GM19467 (cell line): ENCODE results near the gene GADD45GIP1.
"Not testable (repeated sequence)": the region's sequence is repeated elsewhere in the genome, so short reads cannot be mapped to it uniquely, and the experiment has no call there.

Source experiments
- ATAC-seq: cut with Tn5 transposase; IDR thresholded peaks from one replicate; pipeline ENCODE4 v1.9.1; 2021; ENCODE audit warnings: mild to moderate bottlenecking, moderate library complexity; ENCODE audit not compliant: unreplicated experiment

The GADD45GIP1 gene

GRCh38 chr19:12965017-12965811 is 8.2 kb upstream of the GADD45GIP1 start:
- peak; percentile 61 for ATAC-seq

GRCh38 chr19:12959481-12959880 is 2.5 kb upstream of the GADD45GIP1 start:
- no peak for ATAC-seq

DNA sequence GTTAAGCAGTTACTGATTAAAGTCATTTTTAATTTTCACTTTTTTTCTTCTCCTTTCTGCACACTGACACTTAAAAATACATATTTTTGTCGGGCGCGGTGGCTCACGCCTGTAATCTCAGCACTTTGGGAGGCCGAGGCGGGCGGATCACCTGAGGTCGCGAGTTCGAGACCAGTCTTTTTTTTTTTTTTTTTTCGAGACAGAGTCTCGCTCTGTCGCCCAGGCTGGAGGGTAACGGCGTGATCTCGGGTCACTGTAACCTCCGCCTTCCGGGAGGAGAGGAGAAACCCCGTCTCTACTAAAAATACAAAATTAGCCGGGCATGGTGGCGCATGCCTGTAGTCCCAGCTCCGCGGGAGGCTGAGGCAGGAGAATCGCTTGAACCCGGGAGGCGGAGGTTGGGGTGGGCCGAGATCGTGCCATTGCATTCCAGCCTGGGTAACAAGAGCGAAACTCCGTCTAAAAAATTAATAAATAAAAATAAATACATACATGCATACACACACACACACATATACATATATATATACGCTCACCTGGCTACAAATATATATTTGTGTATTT is 448 bp upstream of the GADD45GIP1 start:
- ATAC-seq: not testable (repeated sequence)

- ATAC-seq: no peak
Measured at GRCh38 chr19:12955996-12956395, 1.0 kb downstream of the GADD45GIP1 start.

- not testable (repeated sequence) for ATAC-seq
Measured at GRCh38 chr19:12955575-12955974, 1.4 kb downstream of the GADD45GIP1 start.

DNA sequence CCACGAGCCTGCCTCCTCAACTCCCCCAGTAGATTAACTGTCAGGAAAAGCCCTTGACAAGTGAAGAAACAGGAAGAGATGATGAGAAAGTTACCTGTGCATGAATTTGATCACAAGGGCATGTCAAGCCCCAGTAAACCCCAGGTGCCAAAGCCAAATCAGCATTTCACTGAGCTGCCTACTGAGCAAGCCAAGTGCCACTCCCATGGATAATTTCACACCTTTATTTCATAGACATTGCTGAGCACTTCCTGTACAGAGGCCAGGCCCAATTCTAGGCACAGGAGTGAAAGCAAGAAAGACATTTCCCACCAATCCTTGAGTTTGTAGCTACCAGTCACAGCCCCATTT is 2.4 kb downstream of the GADD45GIP1 start:
- ATAC-seq: no peak

GRCh38 chr19:12953799-12954611 is 3.0 kb downstream of the GADD45GIP1 start:
- ATAC-seq: no peak

DNA sequence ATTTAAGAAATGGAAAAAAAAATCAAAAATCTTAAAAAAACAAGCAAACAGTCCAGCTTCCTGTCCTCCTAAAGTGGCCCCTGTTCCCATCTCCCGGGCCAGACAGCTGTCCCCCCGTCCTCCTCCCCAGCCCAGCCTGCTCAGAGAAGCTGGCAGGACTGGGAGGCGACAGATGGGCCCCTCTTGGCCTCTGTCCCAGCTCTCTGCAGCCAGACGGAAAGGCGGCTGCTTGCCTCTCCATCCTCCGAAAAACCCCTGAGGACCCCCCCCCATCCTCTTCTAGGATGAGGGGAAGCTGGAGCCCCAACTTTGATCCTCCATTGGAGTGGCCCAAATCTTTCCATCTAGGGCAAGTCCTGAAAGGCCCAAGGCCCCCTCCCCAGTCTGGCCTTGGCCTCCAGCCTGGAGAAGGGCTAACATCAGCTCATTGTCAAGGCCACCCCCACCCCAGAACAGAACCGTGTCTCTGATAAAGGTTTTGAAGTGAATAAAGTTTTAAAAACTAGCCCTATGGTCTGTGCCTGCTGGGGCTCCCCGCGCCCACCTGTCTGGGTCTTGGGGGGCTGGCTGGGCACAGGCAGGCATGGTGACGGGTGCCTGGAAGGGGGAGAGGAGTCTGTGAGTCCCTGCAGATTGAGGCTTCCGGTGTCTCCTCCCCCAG is 3.8 kb downstream of the GADD45GIP1 start:
- no peak for ATAC-seq

DNA sequence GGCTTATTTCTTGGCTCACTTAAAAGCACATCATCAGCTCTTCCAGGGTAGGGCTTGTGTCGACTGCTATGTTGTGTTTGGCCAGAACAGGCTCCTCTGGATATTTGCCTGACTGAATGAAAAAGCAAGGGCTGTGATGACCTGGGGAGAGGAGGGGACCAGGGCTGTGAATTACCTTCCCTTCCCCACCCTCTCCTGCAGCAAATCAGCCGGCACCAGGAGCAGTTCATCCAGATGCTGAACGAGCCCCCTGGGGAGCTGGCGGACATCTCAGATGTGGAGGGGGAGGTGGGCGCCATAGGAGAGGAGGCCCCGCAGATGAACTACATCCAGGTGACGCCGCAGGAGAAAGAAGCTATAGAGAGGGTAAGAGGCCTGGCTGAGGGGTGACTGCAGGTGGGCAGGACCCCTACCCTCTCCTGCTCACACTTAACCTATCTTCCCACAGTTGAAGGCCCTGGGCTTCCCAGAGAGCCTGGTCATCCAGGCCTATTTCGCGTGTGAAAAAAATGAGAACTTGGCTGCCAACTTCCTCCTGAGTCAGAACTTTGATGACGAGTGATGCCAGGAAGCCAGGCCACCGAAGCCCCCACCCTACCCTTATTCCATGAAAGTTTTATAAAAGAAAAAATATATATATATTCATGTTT is 4.4 kb downstream of the GADD45GIP1 start:
- no peak for ATAC-seq

- not testable (repeated sequence) for ATAC-seq
Measured at GRCh38 chr19:12952050-12952449, 5.0 kb downstream of the GADD45GIP1 start.

GRCh38 chr19:12949363-12950283 is 7.4 kb downstream of the GADD45GIP1 start:
- no peak for ATAC-seq

- ATAC-seq: no peak
Measured at GRCh38 chr19:12948612-12949362, 8.2 kb downstream of the GADD45GIP1 start.

GRCh38 chr19:12947702-12948611 is 9.1 kb downstream of the GADD45GIP1 start:
- no peak for ATAC-seq

DNA sequence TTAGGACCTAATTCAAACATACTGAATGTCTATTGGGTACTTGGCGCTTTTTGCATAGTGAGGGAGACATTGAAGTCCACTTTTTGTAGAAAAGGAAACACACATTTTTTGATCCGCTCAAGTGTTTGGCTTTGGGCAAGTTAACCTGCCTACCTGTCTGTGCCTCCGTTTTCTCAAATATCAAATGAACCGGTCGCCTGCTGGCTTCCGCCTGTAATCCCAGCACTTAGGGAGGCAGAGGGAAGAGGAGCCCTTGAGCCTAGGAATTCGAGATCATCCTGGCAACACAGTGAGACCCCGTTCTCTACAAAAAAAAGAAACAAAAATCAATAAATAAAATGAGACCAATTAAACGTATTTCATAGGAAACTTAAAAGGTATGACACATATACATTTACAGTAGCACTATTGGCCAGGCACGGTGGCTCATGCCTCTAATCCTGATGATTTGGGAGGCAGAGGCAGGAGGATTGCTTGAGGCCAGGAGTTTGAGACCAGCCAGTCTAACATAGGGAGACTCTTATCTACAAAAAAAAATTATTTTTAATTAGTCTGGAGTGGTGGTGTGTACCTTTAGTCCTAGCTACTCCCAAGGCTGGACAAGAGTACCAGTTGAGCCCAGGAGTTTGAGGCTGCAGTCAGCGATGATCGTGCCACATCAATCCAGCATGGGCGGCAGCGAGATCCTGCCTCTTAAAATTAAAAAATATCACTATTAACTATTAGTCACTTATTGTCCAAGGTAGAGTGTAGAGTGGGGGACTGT is 10.1 kb downstream of the GADD45GIP1 start:
- no peak for ATAC-seq

DNA sequence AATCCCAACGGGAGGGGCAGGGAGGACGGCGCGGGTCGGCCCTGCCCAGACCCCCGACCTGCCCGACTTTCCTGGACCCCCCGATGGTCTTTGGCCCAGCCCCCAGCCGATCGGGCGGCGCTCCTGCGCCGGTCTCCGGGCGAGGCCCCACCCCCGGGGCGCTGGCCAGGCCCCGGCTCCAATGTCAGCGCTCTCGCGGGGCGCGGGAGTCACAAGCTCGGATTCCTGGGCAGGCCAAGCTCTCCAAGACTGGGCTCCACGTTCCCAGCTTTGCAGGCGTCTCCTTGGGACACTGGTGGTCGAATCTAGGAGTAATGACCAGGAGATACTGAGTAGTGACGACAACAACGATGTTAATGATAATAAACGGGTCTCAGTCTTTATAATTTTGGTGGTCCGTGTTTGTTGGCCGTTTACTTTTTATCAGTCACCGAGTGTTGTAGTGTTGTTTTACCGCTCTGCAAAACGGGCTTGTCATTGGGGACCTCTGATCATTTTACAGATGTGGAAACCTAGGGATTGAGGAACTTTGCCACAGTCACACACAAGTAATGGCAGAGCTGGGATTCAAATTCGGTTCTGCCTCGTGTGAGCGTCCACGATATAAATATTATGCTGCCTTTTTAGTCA is 10.8 kb downstream of the GADD45GIP1 start:
- peak; percentile 17 for ATAC-seq

DNA sequence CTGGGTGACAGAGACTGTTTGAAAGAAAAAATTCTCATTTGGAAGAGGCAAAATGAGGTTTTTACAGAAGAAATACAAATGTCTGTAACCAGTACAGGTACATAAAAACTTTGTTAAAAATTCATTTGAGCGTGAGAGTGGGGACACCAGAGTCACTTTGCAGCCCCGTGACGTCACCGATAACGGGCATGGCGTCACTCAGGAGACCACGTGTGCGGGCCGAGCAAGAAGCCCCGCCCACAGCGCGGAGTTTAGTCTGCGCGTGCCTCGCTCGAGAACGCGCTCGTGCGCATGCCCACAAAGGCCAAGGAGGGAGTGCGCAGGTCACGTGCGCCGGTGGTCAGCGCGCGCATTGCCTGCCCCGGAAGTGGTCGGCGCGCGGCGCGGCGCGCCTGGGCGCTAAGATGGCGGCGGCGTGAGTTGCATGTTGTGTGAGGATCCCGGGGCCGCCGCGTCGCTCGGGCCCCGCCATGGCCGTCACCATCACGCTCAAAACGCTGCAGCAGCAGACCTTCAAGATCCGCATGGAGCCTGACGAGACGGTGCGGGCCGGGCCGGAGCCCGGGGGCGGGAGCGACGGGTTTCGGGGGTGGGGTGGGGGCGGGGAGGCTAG is 11.4 kb downstream of the GADD45GIP1 start, which contains the start of gene RAD23A:
Gene RAD23A, plus strand, starts transcription at position 384 of the 613 bp plus-strand sequence. Its CDS starts 87 bp downstream, at position 471.
- ATAC-seq: peak; percentile 60
